Natural killer cell (primary cell): ENCODE measurements around the gene PTGDR2. TPM values are rescaled to one million over a fixed set of nuclear protein-coding genes. Genes with fewer than 3 reads are reported as not detected.

Source experiments
- ATAC-seq, 3 donors: fragments of 150-1000 bp in 2 of 3; fragments of 200-7000 bp in 1 of 3; cut with Tn5 transposase; 1 replicate in 1 of 3; 2 replicates in 2 of 3; pipeline ENCODE4 v1.10.0; 2021; ENCODE audit warnings: mild to moderate bottlenecking in 2 of 3, moderate library complexity in 2 of 3
- DNase-seq, 2 donors: peaks; one replicate each; pipeline versions ENCODE4 v3.0.0 to v3.0.0-alpha.2; 2013 to 2021; ENCODE audit warnings: mixed read lengths in 1 of 2
- H3K27ac ChIP-seq: one replicate; pipeline ENCODE4 v1.5.1; 2013; ENCODE audit warnings: mild to moderate bottlenecking, low read length
- H3K27me3 ChIP-seq: one replicate; pipeline ENCODE4 v1.6.1; 2013; ENCODE audit warnings: low read length; ENCODE audit not compliant: control insufficient read depth, insufficient read depth
- H3K36me3 ChIP-seq: one replicate; pipeline ENCODE4 v1.6.1; 2013; ENCODE audit warnings: low read length; ENCODE audit not compliant: control insufficient read depth, insufficient read depth
- H3K4me1 ChIP-seq: one replicate; pipeline ENCODE4 v1.6.1; 2013; ENCODE audit warnings: low read length; ENCODE audit not compliant: control insufficient read depth, insufficient read depth
- H3K4me3 ChIP-seq: one replicate; pipeline ENCODE4 v1.5.1; 2013; ENCODE audit warnings: low read length
- H3K9me3 ChIP-seq: one replicate; pipeline ENCODE4 v1.6.1; 2013; ENCODE audit warnings: low read length; ENCODE audit not compliant: control insufficient read depth, insufficient read depth
- H3K27ac Mint-ChIP-seq, 2 donors: one replicate each; pipeline ENCODE4 v1.8.0; 2022; ENCODE audit warnings: mild to moderate bottlenecking in 2 of 2, mixed read lengths in 2 of 2, moderate library complexity in 1 of 2
- H3K27me3 Mint-ChIP-seq, 2 donors: one replicate each; pipeline ENCODE4 v1.8.0; 2022; ENCODE audit warnings: low read depth in 2 of 2, mixed read lengths in 2 of 2
- H3K36me3 Mint-ChIP-seq: one replicate; pipeline ENCODE4 v1.8.0; 2022; ENCODE audit warnings: mixed read lengths
- H3K4me1 Mint-ChIP-seq, 2 donors: one replicate each; pipeline ENCODE4 v1.8.0; 2022; ENCODE audit warnings: mixed read lengths in 2 of 2
- H3K4me3 Mint-ChIP-seq: one replicate; pipeline ENCODE4 v1.8.0; 2022; ENCODE audit warnings: mild to moderate bottlenecking, moderate library complexity, mixed read lengths
- H3K9me3 Mint-ChIP-seq, 2 donors: one replicate each; pipeline ENCODE4 v1.8.0; 2022; ENCODE audit warnings: mixed read lengths in 2 of 2
- CTCF ChIP-seq: fragments of 200-600 bp; IDR thresholded peaks from one replicate; pipeline ENCODE4 v1.8.0; 2022; ENCODE audit warnings: antibody characterized with exemption
- WGBS: methylation state at CpG from one replicate; pipeline ENCODE4 v1.1.7; 2013; ENCODE audit warnings: missing lambda C conversion rate; ENCODE audit not compliant: insufficient coverage; 5-methylcytosine and 5-hydroxymethylcytosine counted together
- intact Hi-C: fragments of 100-400 bp; cut with micrococcal nuclease; formaldehyde crosslinking; loops from one replicate; pipeline ENCODE4 v1.14.2; 2022
- total RNA-seq, 4 donors: library from RNA; stranded (reverse); fragments of 120-200 nt in 1 of 4; gene quantifications; one replicate each; pipeline versions ENCODE4 v1.2.3 to v1.2.4, GENCODE V29; 2013 to 2022

PTGDR2 gene
- total RNA-seq, 3 donors from 2014 or later (not counting 1 experiment from before 2014, with no cell fraction given) = 0.66 to 12.4 (median 1.7) TPM

- H3K4me1 ChIP-seq = no peaks in the 10 kb centered on the region
- no peak overlapping the region for H3K27ac ChIP-seq
- no peak for ATAC-seq
- WGBS = 87% methylated on average over 4 of the region's 4 CpGs
- no peak overlapping the region for H3K4me3 Mint-ChIP-seq
- H3K9me3 ChIP-seq = peaks cover 7% of the 10 kb centered on the region
- intact Hi-C loops = no loop called here
- no peaks in the 10 kb centered on the region for H3K36me3 ChIP-seq
- H3K9me3 Mint-ChIP-seq = no peaks in the 10 kb centered on the region
- TF ChIP-seq CTCF = no peak
- peaks cover 7% of the 10 kb centered on the region for H3K36me3 Mint-ChIP-seq
- no peak overlapping the region for H3K27ac Mint-ChIP-seq
- no peak for DNase-seq
- H3K27me3 ChIP-seq = no peaks in the 10 kb centered on the region
- H3K27me3 Mint-ChIP-seq = peaks cover 0 to 6% of the 10 kb centered on the region in 2 donors
- no peaks in the 10 kb centered on the region for H3K4me1 Mint-ChIP-seq
- no peak overlapping the region for H3K4me3 ChIP-seq
Measured at GRCh38 chr11:60818057-60818456, 37.7 kb downstream of the PTGDR2 start.

GRCh38 chr11:60816590-60817157 is 39.1 kb downstream of the PTGDR2 start:
- Histone ChIP-seq H3K36me3 (no peaks in the 10 kb centered on the region), H3K4me3 (no peak overlapping the region), H3K9me3 (peaks cover 7% of the 10 kb centered on the region), H3K4me1 (no peaks in the 10 kb centered on the region), H3K27me3 (no peaks in the 10 kb centered on the region), H3K27ac (no peak overlapping the region)
- TF ChIP-seq CTCF = no peak
- H3K4me3 Mint-ChIP-seq = no peak overlapping the region
- DNase-seq (no peak), ATAC-seq (no peak)
- no peaks in the 10 kb centered on the region for H3K9me3 Mint-ChIP-seq
- no peaks in the 10 kb centered on the region for H3K4me1 Mint-ChIP-seq
- WGBS = 89% methylated on average over 1 of the region's 2 CpGs
- intact Hi-C loops = no loop called here
- H3K27me3 Mint-ChIP-seq = peaks cover 0 to 14% of the 10 kb centered on the region in 2 donors
- no peak overlapping the region for H3K27ac Mint-ChIP-seq
- peaks cover 7% of the 10 kb centered on the region for H3K36me3 Mint-ChIP-seq

GRCh38 chr11:60814112-60814511 is 41.6 kb downstream of the PTGDR2 start:
- Histone ChIP-seq H3K4me1 (no peaks in the 10 kb centered on the region), H3K27me3 (no peaks in the 10 kb centered on the region), H3K36me3 (no peaks in the 10 kb centered on the region), H3K4me3 (no peak overlapping the region), H3K27ac (no peak overlapping the region), H3K9me3 (peaks cover 7% of the 10 kb centered on the region)
- Mint-ChIP-seq H3K4me1 (no peaks in the 10 kb centered on the region), H3K9me3 (no peaks in the 10 kb centered on the region), H3K36me3 (peaks cover 7% of the 10 kb centered on the region), H3K4me3 (no peak overlapping the region), H3K27me3 (peaks cover 0 to 17% of the 10 kb centered on the region in 2 donors), H3K27ac (no peak overlapping the region)
- TF ChIP-seq CTCF = no peak
- DNase-seq (no peak), ATAC-seq (no peak)
- 93% methylated on average over 2 of the region's 2 CpGs for WGBS
- intact Hi-C loops = no loop called here

GRCh38 chr11:60813324-60813723 is 42.4 kb downstream of the PTGDR2 start:
- Mint-ChIP-seq H3K4me3 (no peak overlapping the region), H3K27me3 (peaks cover 0 to 17% of the 10 kb centered on the region in 2 donors), H3K9me3 (no peaks in the 10 kb centered on the region), H3K36me3 (peaks cover 7% of the 10 kb centered on the region), H3K27ac (no peak overlapping the region), H3K4me1 (no peaks in the 10 kb centered on the region)
- no peaks in the 10 kb centered on the region for H3K27me3 ChIP-seq
- no peak overlapping the region for H3K27ac ChIP-seq
- peaks cover 7% of the 10 kb centered on the region for H3K9me3 ChIP-seq
- WGBS = 89% methylated on average over 1 of the region's 1 CpG
- intact Hi-C loops = no loop called here
- H3K4me1 ChIP-seq = no peaks in the 10 kb centered on the region
- DNase-seq (no peak), ATAC-seq (no peak)
- H3K36me3 ChIP-seq = no peaks in the 10 kb centered on the region
- H3K4me3 ChIP-seq = no peak overlapping the region
- no peak for TF ChIP-seq CTCF
